ENCODE measurements around the gene C9. TPM values are rescaled to one million over a fixed set of nuclear protein-coding genes. Genes with fewer than 3 reads are reported as not detected.

Gene C9
- total RNA-seq, 1 donor from 2014 or later = not detected

- Mint-ChIP-seq H3K36me3 (ENCODE audit: unreplicated experiment) (no peaks in the 10 kb centered on the region), H3K27ac (ENCODE audit: unreplicated experiment) (no peak overlapping the region), H3K27me3 (ENCODE audit: unreplicated experiment) (no peaks in the 10 kb centered on the region), H3K4me1 (ENCODE audit: low read depth, unreplicated experiment) (no peaks in the 10 kb centered on the region), H3K4me3 (ENCODE audit: unreplicated experiment) (no peak overlapping the region), H3K9me3 (ENCODE audit: unreplicated experiment) (no peaks in the 10 kb centered on the region)
- no peak for DNase-seq
- no peak for TF ChIP-seq CTCF (IDR thresholded peaks at IDR 0.05; ENCODE audit: partially characterized antibody, unreplicated experiment)
These were observed 3.8 kb upstream of the C9 start for GRCh38 chr5:39368116-39368515.

GRCh38 chr5:39367711-39368110 is 3.4 kb upstream of the C9 start:
- Mint-ChIP-seq H3K9me3 (ENCODE audit: unreplicated experiment) (no peaks in the 10 kb centered on the region), H3K4me1 (ENCODE audit: low read depth, unreplicated experiment) (no peaks in the 10 kb centered on the region), H3K36me3 (ENCODE audit: unreplicated experiment) (no peaks in the 10 kb centered on the region), H3K4me3 (ENCODE audit: unreplicated experiment) (no peak overlapping the region), H3K27me3 (ENCODE audit: unreplicated experiment) (no peaks in the 10 kb centered on the region), H3K27ac (ENCODE audit: unreplicated experiment) (no peak overlapping the region)
- DNase-seq = no peak
- TF ChIP-seq CTCF (IDR thresholded peaks at IDR 0.05; ENCODE audit: partially characterized antibody, unreplicated experiment) = no peak

- no peak overlapping the region for H3K27ac Mint-ChIP-seq (ENCODE audit: unreplicated experiment)
- no peaks in the 10 kb centered on the region for H3K36me3 Mint-ChIP-seq (ENCODE audit: unreplicated experiment)
- no peak for TF ChIP-seq CTCF (IDR thresholded peaks at IDR 0.05; ENCODE audit: partially characterized antibody, unreplicated experiment)
- H3K9me3 Mint-ChIP-seq (ENCODE audit: unreplicated experiment) = no peaks in the 10 kb centered on the region
- no peak overlapping the region for H3K4me3 Mint-ChIP-seq (ENCODE audit: unreplicated experiment)
- no peak for DNase-seq
- H3K27me3 Mint-ChIP-seq (ENCODE audit: unreplicated experiment) = no peaks in the 10 kb centered on the region
- H3K4me1 Mint-ChIP-seq (ENCODE audit: low read depth, unreplicated experiment) = no peaks in the 10 kb centered on the region
These were observed 1.1 kb downstream of the C9 start for GRCh38 chr5:39363217-39363616.

- Mint-ChIP-seq H3K4me1 (ENCODE audit: low read depth, unreplicated experiment) (no peaks in the 10 kb centered on the region), H3K4me3 (ENCODE audit: unreplicated experiment) (no peak overlapping the region), H3K27me3 (ENCODE audit: unreplicated experiment) (no peaks in the 10 kb centered on the region), H3K27ac (ENCODE audit: unreplicated experiment) (no peak overlapping the region), H3K36me3 (ENCODE audit: unreplicated experiment) (no peaks in the 10 kb centered on the region), H3K9me3 (ENCODE audit: unreplicated experiment) (no peaks in the 10 kb centered on the region)
- TF ChIP-seq CTCF (IDR thresholded peaks at IDR 0.05; ENCODE audit: partially characterized antibody, unreplicated experiment) = no peak
- DNase-seq = no peak
These were observed 1.6 kb downstream of the C9 start for GRCh38 chr5:39362646-39363045.

- DNase-seq = no peak
- no peak for TF ChIP-seq CTCF (IDR thresholded peaks at IDR 0.05; ENCODE audit: partially characterized antibody, unreplicated experiment)
- no peak overlapping the region for H3K4me3 Mint-ChIP-seq (ENCODE audit: unreplicated experiment)
- no peaks in the 10 kb centered on the region for H3K4me1 Mint-ChIP-seq (ENCODE audit: low read depth, unreplicated experiment)
- no peak overlapping the region for H3K27ac Mint-ChIP-seq (ENCODE audit: unreplicated experiment)
- H3K9me3 Mint-ChIP-seq (ENCODE audit: unreplicated experiment) = no peaks in the 10 kb centered on the region
- H3K36me3 Mint-ChIP-seq (ENCODE audit: unreplicated experiment) = no peaks in the 10 kb centered on the region
- peaks cover 2% of the 10 kb centered on the region for H3K27me3 Mint-ChIP-seq (ENCODE audit: unreplicated experiment)
These were observed 3.0 kb downstream of the C9 start for GRCh38 chr5:39361306-39361705.
